GM18505 (cell line): ENCODE results near the gene SORD.
"Not testable (repeated sequence)": the region's sequence is repeated elsewhere in the genome, so short reads cannot be mapped to it uniquely, and the experiment has no call there.

ENCODE experiments used
- ATAC-seq: cut with Tn5 transposase; IDR thresholded peaks from one replicate; pipeline ENCODE4 v1.9.1; 2021; ENCODE audit not compliant: unreplicated experiment
- POLR2A ChIP-seq: IDR thresholded peaks from 4 replicates; pipeline ENCODE4 v1.6.1; 2011; ENCODE audit warnings: borderline replicate concordance; ENCODE audit not compliant: insufficient read depth, insufficient read length; ENCODE audit errors: extremely low read depth

Gene SORD

DNA sequence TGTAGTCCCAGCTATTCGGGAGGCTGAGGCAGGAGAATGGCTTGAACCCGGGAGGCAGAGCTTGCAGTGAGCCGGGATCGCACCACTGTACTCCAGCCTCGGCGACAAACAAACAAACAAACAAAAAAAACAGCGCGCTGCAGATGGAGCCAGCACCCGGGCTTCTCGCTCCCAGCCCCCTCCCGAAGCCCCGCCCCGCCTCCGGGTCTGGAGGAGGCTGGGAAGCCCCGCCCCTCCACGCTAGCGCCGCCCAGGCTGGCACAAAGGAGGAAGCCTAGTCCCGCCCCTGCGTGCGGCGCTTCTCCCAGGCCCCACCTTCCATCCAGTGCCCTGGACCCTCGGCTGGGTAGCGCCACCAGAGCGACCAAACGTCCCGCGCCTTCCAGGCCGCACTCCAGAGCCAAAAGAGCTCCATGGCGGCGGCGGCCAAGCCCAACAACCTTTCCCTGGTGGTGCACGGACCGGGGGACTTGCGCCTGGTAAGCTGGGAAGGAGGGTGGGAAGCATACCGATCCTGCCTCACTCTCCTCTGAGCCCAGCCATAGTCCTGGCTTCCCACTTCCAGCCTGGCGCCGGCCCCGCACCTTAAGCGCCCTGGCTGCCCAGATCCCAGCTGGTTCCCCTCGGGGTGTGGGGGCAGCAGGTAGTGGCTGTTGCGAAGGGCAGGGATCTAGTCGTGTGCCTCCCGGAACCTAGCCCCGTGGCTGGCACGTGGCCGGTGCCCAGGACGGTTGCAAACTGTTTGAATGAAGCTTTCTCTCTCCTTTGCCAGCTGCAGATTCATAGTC is at the start of gene SORD:
Gene SORD (plus strand): TSS at position 325 of the 788 bp plus-strand sequence. CDS start 89 bp downstream, at position 414.
- ATAC-seq = peak; percentile 93
- peak; percentile 57 for TF ChIP-seq POLR2A

DNA sequence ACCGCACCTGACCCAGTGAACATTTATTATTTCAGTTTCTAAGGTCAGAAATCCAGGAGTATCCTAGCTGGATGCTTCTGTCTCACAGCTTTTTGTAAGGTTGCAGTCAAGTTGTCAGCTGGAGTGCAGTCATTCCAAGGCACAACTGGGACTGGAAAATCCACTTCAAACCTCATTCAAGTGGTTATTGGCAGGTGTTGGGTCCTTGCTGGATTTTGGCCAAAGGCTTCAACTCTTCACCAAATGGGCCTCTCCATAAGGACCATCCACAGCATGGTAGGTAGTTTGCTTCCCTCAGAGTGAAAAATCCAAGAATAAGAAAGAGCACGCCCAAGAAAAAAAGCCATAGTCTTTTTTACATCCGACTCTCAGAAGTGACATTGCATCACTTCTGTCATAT is 46.8 kb upstream of the SORD start:
- not testable (repeated sequence) for ATAC-seq

DNA sequence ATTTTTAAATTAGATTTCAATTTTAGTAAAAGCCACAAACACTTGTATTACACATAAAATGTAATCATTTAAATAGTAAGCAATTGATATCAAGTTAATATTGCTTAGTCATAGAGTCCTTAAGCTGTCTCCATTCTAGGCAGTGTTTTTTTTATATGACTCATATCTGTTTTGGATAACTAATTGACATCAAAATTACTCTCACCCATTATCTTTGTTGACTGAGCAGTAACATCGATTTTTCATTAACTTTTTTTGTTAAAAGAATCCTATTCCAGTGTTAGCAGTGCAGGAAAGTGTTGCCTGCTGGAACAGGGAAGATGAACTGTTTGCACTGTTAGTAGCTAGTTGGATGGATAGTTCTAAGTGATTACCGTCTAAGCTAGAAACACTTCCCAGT is 45.2 kb upstream of the SORD start:
- not testable (repeated sequence) for ATAC-seq

- ATAC-seq = not testable (repeated sequence)
These were observed 43.2 kb upstream of the SORD start for GRCh38 chr15:44979617-44980339.

DNA sequence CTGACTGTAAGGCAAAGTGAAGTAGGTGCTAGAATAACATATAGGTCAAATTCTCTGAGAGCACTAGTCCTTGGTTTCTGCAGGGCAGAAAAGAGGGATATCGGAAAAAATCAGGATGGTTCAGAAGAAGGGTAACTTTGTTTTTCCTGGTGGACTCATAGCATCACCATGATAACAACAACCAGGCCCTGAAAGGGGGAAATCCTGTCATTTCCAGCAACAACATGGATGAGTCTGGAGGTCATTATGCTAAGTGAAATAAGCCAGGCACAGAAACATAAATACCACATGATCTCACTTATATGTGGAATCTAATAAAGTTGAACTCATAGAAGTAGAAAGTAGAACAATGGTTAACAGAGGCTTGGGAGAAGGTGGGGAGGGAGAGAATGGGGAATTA is 38.9 kb upstream of the SORD start:
- ATAC-seq = not testable (repeated sequence)

DNA sequence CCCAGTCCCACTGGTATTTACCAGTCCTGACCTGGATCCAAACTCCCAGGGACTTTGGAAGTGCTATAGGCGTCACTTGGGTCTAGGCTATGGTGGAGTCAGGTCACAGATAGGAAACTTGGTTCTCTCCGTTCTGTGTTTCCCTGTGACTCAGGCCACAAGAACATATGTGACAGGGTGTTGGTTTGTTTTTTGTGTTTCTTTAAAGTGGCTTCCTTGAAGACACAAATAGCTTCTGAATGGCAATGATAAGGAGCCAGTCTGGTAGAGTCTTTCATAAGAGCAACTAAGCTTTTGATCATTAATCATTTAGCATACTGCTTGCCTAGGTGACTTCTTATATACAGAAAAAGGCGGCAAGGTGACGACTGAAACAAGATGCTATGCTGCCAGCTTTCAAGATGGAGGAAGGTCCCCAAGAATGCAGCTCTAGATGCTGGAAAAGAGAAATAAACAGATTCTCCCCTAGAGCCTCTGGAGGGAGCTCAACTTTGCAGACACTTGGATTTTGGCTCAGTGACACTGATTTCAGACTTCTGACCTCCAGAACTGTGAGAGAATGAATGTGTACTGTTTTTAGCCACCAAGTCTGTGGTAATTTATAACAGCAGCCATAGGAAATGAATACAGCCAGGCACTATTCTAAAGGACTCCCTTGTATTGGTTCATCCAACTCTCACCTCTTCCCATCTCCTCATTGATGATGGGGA is 36.5 kb upstream of the SORD start:
- ATAC-seq = not testable (repeated sequence)

DNA sequence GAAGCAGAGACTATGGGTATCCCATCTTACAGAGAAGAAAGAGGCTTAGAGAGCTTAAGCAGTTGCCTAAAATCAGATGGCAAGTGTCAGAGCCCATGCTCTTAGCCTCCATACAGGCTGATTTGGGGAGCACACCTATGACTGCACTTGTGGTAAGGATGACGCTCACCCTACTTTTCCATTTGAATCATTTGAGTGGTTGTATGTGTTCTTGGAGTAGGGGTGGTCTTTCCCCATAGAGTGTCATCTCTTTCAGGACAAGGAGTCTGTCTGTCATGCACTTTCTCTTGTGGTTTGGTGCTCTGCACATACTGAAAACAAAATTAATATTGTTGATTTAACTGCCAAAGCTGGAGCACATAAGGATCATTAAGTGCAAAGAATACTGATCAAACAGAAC is 35.3 kb upstream of the SORD start:
- not testable (repeated sequence) for ATAC-seq

GRCh38 chr15:44988184-44988869 is 34.7 kb upstream of the SORD start:
- ATAC-seq = not testable (repeated sequence)

DNA sequence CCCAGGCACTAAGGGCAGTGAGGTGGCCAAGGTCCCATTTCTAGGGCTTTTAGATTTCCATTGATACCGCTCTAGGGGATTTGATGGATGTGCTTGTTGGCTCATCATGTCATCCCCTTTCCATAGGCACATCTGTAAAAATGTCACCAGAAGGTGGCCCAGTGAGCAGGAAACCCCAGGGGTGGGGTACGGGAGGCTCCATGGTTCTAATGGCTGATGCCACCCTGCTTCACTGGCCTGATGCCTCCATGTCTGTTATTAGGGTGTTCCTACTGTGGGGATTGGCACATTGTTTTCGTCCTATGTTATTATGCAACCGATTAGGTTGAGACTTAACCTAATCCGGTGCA is 34.1 kb upstream of the SORD start:
- not testable (repeated sequence) for ATAC-seq

DNA sequence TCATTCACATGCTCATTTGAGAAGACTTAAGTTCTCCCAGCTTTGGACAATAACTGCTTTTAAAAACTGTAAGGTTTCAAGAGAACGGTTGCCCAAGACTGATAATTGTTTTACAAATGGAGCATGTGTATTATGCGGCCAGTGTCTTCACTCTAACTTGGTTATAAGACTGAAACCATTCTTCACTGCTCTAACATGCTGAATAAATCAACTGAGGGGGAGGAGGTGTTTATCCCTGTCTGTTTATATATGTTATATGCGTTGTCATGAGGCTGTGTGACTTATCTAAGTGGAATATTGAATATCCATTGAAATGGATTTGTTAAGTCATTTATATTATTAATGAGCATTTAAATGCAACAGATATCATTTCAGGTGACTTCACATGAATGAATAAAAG is 25.4 kb upstream of the SORD start:
- ATAC-seq = not testable (repeated sequence)

DNA sequence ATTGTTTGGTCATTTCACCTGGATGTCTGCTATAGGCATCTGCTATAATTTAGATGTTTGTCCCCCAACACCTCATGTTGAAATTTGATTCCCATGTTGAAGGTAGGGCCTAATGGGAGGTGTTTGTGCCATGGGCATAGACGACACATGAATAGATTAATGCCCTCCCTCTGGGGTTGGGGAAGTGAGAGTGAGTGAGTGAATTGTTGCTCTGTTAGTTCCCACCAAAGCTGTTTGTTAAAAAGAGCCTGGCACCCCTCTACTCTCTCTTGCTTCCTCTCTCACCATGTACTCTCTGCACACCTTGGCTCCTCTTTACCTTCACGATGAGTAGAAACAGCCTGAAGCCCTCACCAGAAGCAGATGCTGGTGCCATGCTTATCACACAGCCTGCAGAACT is 23.9 kb upstream of the SORD start:
- no peak for TF ChIP-seq POLR2A
- no peak for ATAC-seq

- not testable (repeated sequence) for ATAC-seq
These were observed 21.8 kb upstream of the SORD start for GRCh38 chr15:45001180-45001579.

DNA sequence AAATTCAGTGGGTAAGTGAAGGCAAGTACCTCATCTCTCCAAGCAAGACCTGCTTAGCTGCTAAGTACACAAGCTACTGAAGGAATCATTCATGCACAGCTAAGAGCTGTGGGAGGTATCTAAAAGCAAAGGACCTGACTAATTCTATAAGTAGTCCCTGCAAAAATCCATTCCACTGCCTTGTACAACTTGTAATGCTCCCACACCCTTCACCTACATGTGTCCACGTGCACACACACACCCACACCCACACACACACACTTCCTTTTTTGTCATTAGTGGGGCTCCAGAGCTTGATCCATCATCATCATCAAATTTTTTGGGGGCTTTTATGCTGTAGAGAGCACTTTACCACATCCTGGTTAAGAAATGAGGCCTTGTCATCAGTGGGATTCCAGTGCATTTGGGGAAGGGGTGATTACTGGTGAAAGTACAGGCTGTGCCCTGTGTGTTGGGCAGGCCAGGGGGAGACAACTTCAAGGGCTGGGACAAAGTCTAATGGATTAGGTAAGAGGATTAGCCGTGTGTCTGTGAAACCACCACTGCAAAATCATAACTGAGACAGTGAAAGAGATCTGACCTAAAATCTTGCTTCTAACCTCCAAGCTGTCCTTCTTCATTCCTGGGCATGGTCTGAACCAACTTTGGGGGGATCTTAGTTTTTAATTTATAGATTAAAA is 19.1 kb upstream of the SORD start:
- ATAC-seq = not testable (repeated sequence)

- ATAC-seq = not testable (repeated sequence)
These were observed 18.3 kb upstream of the SORD start for GRCh38 chr15:45004590-45005175.
